Measurements from ENCODE around the gene PHOSPHO1.

Gene PHOSPHO1

DNA sequence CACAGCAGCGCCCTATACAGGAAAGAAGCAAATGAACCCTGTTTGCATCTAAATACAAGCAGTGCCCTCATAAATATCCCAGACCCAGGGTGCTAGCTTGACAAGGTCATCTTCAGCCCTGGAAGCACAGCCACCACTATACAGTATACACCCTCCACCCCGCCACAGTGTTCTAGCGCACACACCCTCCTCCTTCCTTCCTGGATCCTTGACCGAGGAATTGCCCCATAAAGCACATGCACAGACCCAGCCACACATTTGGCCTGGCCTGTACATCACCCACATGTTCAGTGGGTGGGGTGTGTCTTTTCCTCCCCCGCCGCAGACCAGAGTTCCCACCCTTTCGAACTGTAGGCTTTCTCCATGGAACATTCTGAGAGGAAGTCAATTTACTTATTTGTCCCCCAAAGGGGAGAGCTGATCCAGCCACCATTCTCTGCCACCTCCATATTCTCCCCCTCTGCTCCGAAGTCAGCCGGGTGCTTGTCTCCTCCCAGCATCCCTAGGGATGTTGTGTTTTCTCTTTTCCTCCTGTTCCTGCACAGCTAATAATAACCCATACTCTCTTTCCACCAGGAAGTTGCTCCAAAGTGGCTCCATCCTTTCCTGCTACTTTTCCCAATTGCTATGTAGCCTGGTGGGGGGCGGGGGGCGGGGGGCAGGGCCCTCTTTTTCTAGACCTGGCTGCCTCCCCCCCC lies 13.5 kb downstream of the PHOSPHO1 start (continued):
- TF ChIP-seq ZNF394 (tag by site-specific recombination; IDR thresholded peaks at IDR 0.05; ENCODE audit: borderline replicate concordance) (no peak), ZNF366 (tag by site-specific recombination; conservative IDR thresholded peaks at IDR 0.05) (no peak), ZSCAN30 (tag by site-specific recombination; IDR thresholded peaks at IDR 0.05) (no peak), SP7 (tag by site-specific recombination; IDR thresholded peaks at IDR 0.05) (0 out of 2 replicates have a peak, but pooled peaks have one; percentile 30)

DNA sequence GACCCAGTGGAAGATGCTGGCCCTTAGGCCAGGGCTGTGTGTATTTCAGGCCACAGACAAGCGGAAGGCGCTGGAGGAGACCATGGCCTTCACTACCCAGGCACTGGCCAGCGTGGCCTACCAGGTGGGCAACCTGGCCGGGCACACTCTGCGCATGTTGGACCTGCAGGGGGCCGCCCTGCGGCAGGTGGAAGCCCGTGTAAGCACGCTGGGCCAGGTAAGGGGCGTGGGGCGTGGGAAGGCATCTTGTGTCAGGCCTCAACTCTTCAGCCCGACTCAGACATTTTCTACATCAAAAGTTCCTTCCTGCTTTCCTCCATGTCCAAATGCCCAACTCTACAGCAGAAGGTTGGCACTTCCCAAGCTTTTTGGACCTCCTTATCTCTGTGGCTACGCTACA lies 14.1 kb downstream of the PHOSPHO1 start:
- no peak for TF ChIP-seq ZNF174 (tag by site-specific recombination; IDR thresholded peaks at IDR 0.05)
- no peak for TF ChIP-seq SP7 (tag by site-specific recombination; IDR thresholded peaks at IDR 0.05)
- TF ChIP-seq, protein P1, sequence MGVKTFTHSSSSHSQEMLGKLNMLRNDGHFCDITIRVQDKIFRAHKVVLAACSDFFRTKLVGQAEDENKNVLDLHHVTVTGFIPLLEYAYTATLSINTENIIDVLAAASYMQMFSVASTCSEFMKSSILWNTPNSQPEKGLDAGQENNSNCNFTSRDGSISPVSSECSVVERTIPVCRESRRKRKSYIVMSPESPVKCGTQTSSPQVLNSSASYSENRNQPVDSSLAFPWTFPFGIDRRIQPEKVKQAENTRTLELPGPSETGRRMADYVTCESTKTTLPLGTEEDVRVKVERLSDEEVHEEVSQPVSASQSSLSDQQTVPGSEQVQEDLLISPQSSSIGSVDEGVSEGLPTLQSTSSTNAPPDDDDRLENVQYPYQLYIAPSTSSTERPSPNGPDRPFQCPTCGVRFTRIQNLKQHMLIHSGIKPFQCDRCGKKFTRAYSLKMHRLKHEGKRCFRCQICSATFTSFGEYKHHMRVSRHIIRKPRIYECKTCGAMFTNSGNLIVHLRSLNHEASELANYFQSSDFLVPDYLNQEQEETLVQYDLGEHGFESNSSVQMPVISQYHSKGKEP (tag by site-specific recombination; IDR thresholded peaks at IDR 0.05), result no peak
- no peak for TF ChIP-seq ZNF416 (tag by site-specific recombination; IDR thresholded peaks at IDR 0.05)
- TF ChIP-seq, protein P2, sequence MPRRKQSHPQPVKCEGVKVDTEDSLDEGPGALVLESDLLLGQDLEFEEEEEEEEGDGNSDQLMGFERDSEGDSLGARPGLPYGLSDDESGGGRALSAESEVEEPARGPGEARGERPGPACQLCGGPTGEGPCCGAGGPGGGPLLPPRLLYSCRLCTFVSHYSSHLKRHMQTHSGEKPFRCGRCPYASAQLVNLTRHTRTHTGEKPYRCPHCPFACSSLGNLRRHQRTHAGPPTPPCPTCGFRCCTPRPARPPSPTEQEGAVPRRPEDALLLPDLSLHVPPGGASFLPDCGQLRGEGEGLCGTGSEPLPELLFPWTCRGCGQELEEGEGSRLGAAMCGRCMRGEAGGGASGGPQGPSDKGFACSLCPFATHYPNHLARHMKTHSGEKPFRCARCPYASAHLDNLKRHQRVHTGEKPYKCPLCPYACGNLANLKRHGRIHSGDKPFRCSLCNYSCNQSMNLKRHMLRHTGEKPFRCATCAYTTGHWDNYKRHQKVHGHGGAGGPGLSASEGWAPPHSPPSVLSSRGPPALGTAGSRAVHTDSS (tag by site-specific recombination; IDR thresholded peaks at IDR 0.05), result no peak
- no peaks in the 10 kb centered on the region for H3K36me3 ChIP-seq (ENCODE audit: control insufficient read depth in 2 of 2, insufficient read depth in 1 of 2, low read length in 2 of 2)
- ChIA-PET CTCF (interaction anchor here (0.6 to 6.2 kb wide), 2 partner anchors 10 to 433 kb away, joined by 3 to 63 read pairs; no protein-coding TSS in a partner anchor), POLR2A (no interaction called here)
- H3K4me1 ChIP-seq (ENCODE audit: control insufficient read depth, insufficient read depth, low read length), result no peaks in the 10 kb centered on the region
- no peak overlapping the region for H3K27ac ChIP-seq (ENCODE audit: extremely low read depth, low read depth, low read length)
- H3K4me3 ChIP-seq (ENCODE audit: low read depth, low read length), result no peak overlapping the region
- H3K9me3 ChIP-seq (ENCODE audit: control insufficient read depth, insufficient read depth, low read depth, low read length), result no peaks in the 10 kb centered on the region

DNA sequence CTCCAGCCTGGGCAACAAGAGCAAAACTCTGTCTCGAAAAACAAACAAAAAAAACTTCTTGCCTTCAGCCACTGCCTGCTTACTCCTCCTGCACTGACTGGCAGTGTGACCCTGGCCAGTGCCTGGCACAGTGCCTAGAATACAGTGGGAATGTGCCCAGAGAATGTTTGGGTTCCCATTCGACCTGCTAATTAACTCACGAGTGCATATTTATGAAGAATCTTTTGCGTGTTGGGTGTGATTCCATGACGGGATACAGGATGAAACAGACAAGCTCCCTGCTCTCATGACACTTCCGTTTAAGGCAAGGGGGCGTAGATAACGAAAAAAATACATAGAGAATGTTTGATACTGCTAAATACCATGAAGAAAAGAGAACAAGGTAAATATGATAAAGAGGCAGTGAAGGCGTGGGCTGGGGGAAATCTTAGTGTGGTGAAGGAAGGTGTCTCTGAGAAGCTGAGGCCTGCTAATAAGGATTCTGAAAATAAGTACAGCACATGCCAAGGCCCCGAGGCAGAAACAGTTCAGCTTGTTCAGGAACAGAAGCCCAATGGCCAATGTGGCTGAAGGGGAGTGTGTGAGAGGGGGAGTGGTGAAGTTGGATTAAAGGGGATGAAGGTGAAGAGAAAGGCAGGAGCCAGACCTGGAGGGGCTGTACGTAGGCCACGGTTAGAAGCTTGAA lies 15.8 kb downstream of the PHOSPHO1 start:
- no peaks in the 10 kb centered on the region for H3K9me3 ChIP-seq (ENCODE audit: control insufficient read depth, insufficient read depth, low read depth, low read length)
- H3K27ac ChIP-seq (ENCODE audit: extremely low read depth, low read depth, low read length), result no peak overlapping the region
- H3K36me3 ChIP-seq (ENCODE audit: control insufficient read depth in 2 of 2, insufficient read depth in 1 of 2, low read length in 2 of 2), result no peaks in the 10 kb centered on the region
- CTCF ChIA-PET, result interaction anchor here (0.6 to 6.2 kb wide), 5 partner anchors 11 to 537 kb away, joined by 3 to 63 read pairs (median 3); no protein-coding TSS in a partner anchor
- POLR2A ChIA-PET, result interaction anchor here (1.0 kb wide), 1 partner anchor 22 kb away, joined by 6 read pairs; no protein-coding TSS in a partner anchor
- H3K4me1 ChIP-seq (ENCODE audit: control insufficient read depth, insufficient read depth, low read length), result no peaks in the 10 kb centered on the region
- H3K4me3 ChIP-seq (ENCODE audit: low read depth, low read length), result no peak overlapping the region
- TF ChIP-seq ZNF623 (tag by site-specific recombination; IDR thresholded peaks at IDR 0.05), result peak; percentile 91
- TF ChIP-seq ZNF10 (tag by site-specific recombination; IDR thresholded peaks at IDR 0.05), result no peak

DNA sequence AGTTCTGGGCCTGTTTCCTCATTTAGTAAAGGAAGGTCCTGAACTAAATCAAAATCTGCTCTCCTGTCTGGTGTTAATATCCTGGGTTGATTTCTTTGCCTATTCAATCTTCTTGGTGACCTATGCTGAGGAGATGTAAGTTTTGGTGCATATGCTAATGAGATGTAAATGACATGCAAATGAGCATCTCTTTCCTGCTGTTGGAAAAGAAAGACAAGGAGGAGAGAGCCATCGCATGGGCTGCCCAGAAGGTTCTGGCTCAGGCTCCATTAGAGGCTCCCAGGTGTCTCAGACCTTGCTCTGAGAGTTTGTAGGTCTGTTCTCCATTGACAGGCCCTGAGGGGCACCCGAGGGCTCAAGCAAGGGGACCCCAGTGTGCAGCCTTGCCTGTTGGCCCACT lies 16.7 kb downstream of the PHOSPHO1 start:
- POLR2A ChIA-PET, result no interaction called here

More for the DNA sequence above, 16.7 kb downstream of the PHOSPHO1 start:
- Histone ChIP-seq H3K36me3 (ENCODE audit: control insufficient read depth in 2 of 2, insufficient read depth in 1 of 2, low read length in 2 of 2) (no peaks in the 10 kb centered on the region), H3K9me3 (ENCODE audit: control insufficient read depth, insufficient read depth, low read depth, low read length) (no peaks in the 10 kb centered on the region), H3K4me1 (ENCODE audit: control insufficient read depth, insufficient read depth, low read length) (no peaks in the 10 kb centered on the region), H3K4me3 (ENCODE audit: low read depth, low read length) (no peak overlapping the region), H3K27ac (ENCODE audit: extremely low read depth, low read depth, low read length) (no peak overlapping the region)
- no peak for TF ChIP-seq ZNF629 (tag by site-specific recombination; IDR thresholded peaks at IDR 0.05)
- TF ChIP-seq ZNF302 (tag by site-specific recombination; IDR thresholded peaks at IDR 0.05; ENCODE audit: low read depth), result no peak
- TF ChIP-seq, protein P3, sequence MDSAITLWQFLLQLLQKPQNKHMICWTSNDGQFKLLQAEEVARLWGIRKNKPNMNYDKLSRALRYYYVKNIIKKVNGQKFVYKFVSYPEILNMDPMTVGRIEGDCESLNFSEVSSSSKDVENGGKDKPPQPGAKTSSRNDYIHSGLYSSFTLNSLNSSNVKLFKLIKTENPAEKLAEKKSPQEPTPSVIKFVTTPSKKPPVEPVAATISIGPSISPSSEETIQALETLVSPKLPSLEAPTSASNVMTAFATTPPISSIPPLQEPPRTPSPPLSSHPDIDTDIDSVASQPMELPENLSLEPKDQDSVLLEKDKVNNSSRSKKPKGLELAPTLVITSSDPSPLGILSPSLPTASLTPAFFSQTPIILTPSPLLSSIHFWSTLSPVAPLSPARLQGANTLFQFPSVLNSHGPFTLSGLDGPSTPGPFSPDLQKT (IDR thresholded peaks at IDR 0.05; ENCODE audit: borderline replicate concordance, low read depth, low read length), result no peak
- no peak for TF ChIP-seq ZNF394 (tag by site-specific recombination; IDR thresholded peaks at IDR 0.05; ENCODE audit: borderline replicate concordance)
- TF ChIP-seq ZNF701 (tag by site-specific recombination; IDR thresholded peaks at IDR 0.05), result no peak
- TF ChIP-seq, protein P4, sequence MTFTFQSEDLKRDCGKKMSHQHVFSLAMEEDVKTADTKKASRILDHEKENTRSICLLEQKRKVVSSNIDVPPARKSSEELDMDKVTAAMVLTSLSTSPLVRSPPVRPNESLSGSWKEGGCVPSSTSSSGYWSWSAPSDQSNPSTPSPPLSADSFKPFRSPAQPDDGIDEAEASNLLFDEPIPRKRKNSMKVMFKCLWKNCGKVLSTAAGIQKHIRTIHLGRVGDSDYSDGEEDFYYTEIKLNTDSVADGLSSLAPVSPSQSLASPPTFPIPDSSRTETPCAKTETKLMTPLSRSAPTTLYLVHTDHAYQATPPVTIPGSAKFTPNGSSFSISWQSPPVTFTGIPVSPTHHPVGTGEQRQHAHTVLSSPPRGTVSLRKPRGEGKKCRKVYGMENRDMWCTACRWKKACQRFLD (tag by site-specific recombination; IDR thresholded peaks at IDR 0.05), result no peak
- no peak for TF ChIP-seq ZNF354C (tag by site-specific recombination; IDR thresholded peaks at IDR 0.05; ENCODE audit: borderline replicate concordance, low read depth)
- CTCF ChIA-PET, result interaction anchor here (6.2 kb wide), 1 partner anchor 13 kb away, joined by 63 read pairs; no protein-coding TSS in a partner anchor

All from HEK293 (cell line).